Astrocyte (in vitro differentiated cells and primary cell): ENCODE data around the gene GFRA1. TPM values are rescaled to one million over a fixed set of nuclear protein-coding genes. Genes with fewer than 3 reads are reported as not detected.

Experiments used
- DNase-seq: peaks from one replicate; pipeline ENCODE4 v3.0.0-alpha.2; 2010; ENCODE audit warnings: low read depth
- FAIRE-seq: peaks from 2 replicates; lab custom pipeline; 2011; peaks lifted over from hg19 to GRCh38; lab: Jason Lieb, UNC
- H2AFZ ChIP-seq: 2 replicates; pipeline ENCODE4 v1.6.0; 2012; ENCODE audit warnings: low read depth, low read length, inconsistent platforms
- H3K27ac ChIP-seq: 2 replicates; pipeline ENCODE4 v1.5.1; 2011; ENCODE audit warnings: low read depth, low read length, inconsistent platforms
- H3K27me3 ChIP-seq: 2 replicates; pipeline ENCODE4 v1.6.0; 2011; ENCODE audit warnings: low read length, inconsistent platforms; ENCODE audit not compliant: insufficient read depth
- H3K36me3 ChIP-seq: 2 replicates; pipeline ENCODE4 v1.5.1; 2011; ENCODE audit warnings: low read length, inconsistent platforms; ENCODE audit not compliant: insufficient read depth
- H3K4me1 ChIP-seq: 2 replicates; pipeline ENCODE4 v1.5.1; 2011; ENCODE audit warnings: low read length, inconsistent platforms; ENCODE audit not compliant: insufficient read depth
- H3K4me2 ChIP-seq: 2 replicates; pipeline ENCODE4 v1.6.0; 2012; ENCODE audit warnings: low read length, inconsistent platforms
- H3K4me3 ChIP-seq: 2 replicates; pipeline ENCODE4 v1.5.1; 2011; ENCODE audit warnings: low read depth, mild to moderate bottlenecking, low read length, inconsistent platforms; ENCODE audit not compliant: insufficient read depth
- H3K79me2 ChIP-seq: 2 replicates; pipeline ENCODE4 v1.6.0; 2012; ENCODE audit warnings: mild to moderate bottlenecking, low read length, inconsistent platforms; ENCODE audit not compliant: insufficient read depth
- H3K9ac ChIP-seq: 2 replicates; pipeline ENCODE4 v1.6.0; 2012; ENCODE audit warnings: mild to moderate bottlenecking, low read length, inconsistent platforms
- H3K9me3 ChIP-seq: 2 replicates; pipeline ENCODE4 v1.5.1; 2012; ENCODE audit warnings: low read depth, mild to moderate bottlenecking, low read length, inconsistent platforms; ENCODE audit not compliant: insufficient read depth
- H4K20me1 ChIP-seq: 2 replicates; pipeline ENCODE4 v1.6.0; 2012; ENCODE audit warnings: low read length, inconsistent platforms; ENCODE audit not compliant: insufficient read depth
- H3K27ac Mint-ChIP-seq: one replicate; pipeline ENCODE4 v1.8.0; 2021; ENCODE audit warnings: mild to moderate bottlenecking, mixed read lengths; ENCODE audit not compliant: unreplicated experiment
- H3K27me3 Mint-ChIP-seq: one replicate; pipeline ENCODE4 v1.8.0; 2021; ENCODE audit warnings: low read depth, mixed read lengths; ENCODE audit not compliant: unreplicated experiment
- H3K36me3 Mint-ChIP-seq: one replicate; pipeline ENCODE4 v1.8.0; 2021; ENCODE audit warnings: low read depth, mixed read lengths; ENCODE audit not compliant: unreplicated experiment
- H3K4me1 Mint-ChIP-seq: one replicate; pipeline ENCODE4 v1.8.0; 2021; ENCODE audit warnings: low read depth, mixed read lengths; ENCODE audit not compliant: unreplicated experiment
- H3K4me3 Mint-ChIP-seq: one replicate; pipeline ENCODE4 v1.8.0; 2021; ENCODE audit warnings: mild to moderate bottlenecking, moderate library complexity, mixed read lengths; ENCODE audit not compliant: unreplicated experiment
- H3K9me3 Mint-ChIP-seq: one replicate; pipeline ENCODE4 v1.8.0; 2021; ENCODE audit warnings: mild to moderate bottlenecking, mixed read lengths; ENCODE audit not compliant: unreplicated experiment
- EZH2 ChIP-seq: IDR thresholded peaks from 2 replicates; pipeline ENCODE4 v1.6.1; 2012; ENCODE audit warnings: mild to moderate bottlenecking, low read length, inconsistent platforms; ENCODE audit not compliant: insufficient read depth
- total RNA-seq: library from RNA; stranded (reverse); gene quantifications from 2 replicates; pipeline ENCODE4 v1.2.1, GENCODE V29; 2021
- TF ChIP-seq, protein P1 (sequence below): IDR thresholded peaks from 2 replicates; pipeline ENCODE4 v1.5.1; 2011; ENCODE audit warnings: low read depth, mild to moderate bottlenecking, inconsistent platforms, low read length, moderate library complexity; ENCODE audit not compliant: insufficient read depth

The GFRA1 gene
- total RNA-seq, 1 donor from 2014 or later, result 24.2 TPM

DNA sequence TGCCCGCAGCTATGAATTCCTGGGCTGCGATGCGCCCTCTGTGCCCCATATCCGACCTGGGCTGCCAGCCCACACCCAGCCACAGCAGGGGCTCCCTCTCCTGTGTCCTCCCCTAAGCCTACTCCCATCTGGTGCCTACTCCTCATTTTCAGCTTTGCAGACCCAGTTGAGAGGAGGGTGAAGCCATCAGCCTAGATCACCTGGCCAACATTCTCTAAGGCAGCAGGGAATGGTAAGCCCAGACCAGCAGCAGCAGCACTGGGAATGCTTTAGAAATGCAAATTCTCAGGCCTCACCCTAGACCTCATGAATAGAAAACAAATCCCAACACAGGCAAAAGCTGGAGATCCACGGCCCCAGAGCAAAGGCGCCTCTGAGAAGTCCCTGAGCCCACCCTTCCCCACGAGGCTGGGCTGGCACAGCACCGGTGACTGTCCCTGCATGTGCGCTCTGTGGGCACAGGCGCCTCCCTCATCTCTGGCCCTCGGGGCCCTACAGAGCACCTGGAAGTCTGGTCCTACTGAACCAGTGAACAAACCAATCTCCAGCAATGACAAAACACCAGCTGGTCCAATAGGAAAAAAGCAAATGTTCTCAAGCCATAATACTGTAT lies 161.4 kb downstream of the GFRA1 start:
- TF ChIP-seq, protein P1, sequence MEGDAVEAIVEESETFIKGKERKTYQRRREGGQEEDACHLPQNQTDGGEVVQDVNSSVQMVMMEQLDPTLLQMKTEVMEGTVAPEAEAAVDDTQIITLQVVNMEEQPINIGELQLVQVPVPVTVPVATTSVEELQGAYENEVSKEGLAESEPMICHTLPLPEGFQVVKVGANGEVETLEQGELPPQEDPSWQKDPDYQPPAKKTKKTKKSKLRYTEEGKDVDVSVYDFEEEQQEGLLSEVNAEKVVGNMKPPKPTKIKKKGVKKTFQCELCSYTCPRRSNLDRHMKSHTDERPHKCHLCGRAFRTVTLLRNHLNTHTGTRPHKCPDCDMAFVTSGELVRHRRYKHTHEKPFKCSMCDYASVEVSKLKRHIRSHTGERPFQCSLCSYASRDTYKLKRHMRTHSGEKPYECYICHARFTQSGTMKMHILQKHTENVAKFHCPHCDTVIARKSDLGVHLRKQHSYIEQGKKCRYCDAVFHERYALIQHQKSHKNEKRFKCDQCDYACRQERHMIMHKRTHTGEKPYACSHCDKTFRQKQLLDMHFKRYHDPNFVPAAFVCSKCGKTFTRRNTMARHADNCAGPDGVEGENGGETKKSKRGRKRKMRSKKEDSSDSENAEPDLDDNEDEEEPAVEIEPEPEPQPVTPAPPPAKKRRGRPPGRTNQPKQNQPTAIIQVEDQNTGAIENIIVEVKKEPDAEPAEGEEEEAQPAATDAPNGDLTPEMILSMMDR, result no peak
- no peak for TF ChIP-seq EZH2
- Mint-ChIP-seq H3K9me3 (no peaks in the 10 kb centered on the region), H3K36me3 (no peaks in the 10 kb centered on the region), H3K4me3 (no peak overlapping the region), H3K27ac (no peak overlapping the region), H3K27me3 (peaks cover 19% of the 10 kb centered on the region), H3K4me1 (peaks cover 8% of the 10 kb centered on the region)
- Histone ChIP-seq H3K27me3 (no peaks in the 10 kb centered on the region), H3K27ac (no peak overlapping the region), H3K79me2 (no peaks in the 10 kb centered on the region), H3K4me2 (no peak overlapping the region), H3K9me3 (no peaks in the 10 kb centered on the region), H3K36me3 (no peaks in the 10 kb centered on the region), H3K4me3 (no peak overlapping the region), H3K4me1 (peaks cover 25% of the 10 kb centered on the region), H2AFZ (no peak overlapping the region), H4K20me1 (no peaks in the 10 kb centered on the region), H3K9ac (no peak overlapping the region)
- FAIRE-seq (no peak), DNase-seq (no peak)

DNA sequence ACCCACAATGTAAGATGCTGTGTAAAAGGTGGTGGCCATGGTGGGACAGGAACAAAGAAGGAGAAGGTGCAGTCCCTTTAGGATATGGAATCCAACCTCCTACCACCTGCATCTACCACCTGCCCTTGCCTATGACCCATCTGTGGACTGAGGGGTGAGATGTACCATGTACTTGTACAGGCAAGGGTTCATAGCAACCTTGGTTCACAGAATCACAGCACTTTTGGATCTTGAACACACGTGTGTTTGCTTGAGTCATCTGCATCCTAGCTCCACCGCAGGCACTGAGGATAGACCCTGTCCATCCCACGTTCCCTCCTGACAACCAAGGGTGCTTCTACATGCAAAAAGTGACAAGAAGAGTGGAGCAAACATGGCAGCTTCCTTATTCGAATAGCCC lies 162.3 kb downstream of the GFRA1 start:
- H3K9me3 Mint-ChIP-seq, result no peaks in the 10 kb centered on the region
- H3K27me3 Mint-ChIP-seq, result peaks cover 23% of the 10 kb centered on the region
- DNase-seq (no peak), FAIRE-seq (no peak)
- Histone ChIP-seq H3K9ac (no peak overlapping the region), H2AFZ (no peak overlapping the region), H3K79me2 (no peaks in the 10 kb centered on the region), H3K4me1 (peaks cover 25% of the 10 kb centered on the region), H3K9me3 (no peaks in the 10 kb centered on the region), H4K20me1 (no peaks in the 10 kb centered on the region), H3K4me3 (no peak overlapping the region), H3K36me3 (no peaks in the 10 kb centered on the region), H3K4me2 (no peak overlapping the region), H3K27ac (no peak overlapping the region), H3K27me3 (no peaks in the 10 kb centered on the region)
- TF ChIP-seq, protein P1, result no peak
- TF ChIP-seq EZH2, result no peak
- no peak overlapping the region for H3K4me3 Mint-ChIP-seq
- H3K27ac Mint-ChIP-seq, result no peak overlapping the region
- peaks cover 8% of the 10 kb centered on the region for H3K4me1 Mint-ChIP-seq
- H3K36me3 Mint-ChIP-seq, result no peaks in the 10 kb centered on the region

DNA sequence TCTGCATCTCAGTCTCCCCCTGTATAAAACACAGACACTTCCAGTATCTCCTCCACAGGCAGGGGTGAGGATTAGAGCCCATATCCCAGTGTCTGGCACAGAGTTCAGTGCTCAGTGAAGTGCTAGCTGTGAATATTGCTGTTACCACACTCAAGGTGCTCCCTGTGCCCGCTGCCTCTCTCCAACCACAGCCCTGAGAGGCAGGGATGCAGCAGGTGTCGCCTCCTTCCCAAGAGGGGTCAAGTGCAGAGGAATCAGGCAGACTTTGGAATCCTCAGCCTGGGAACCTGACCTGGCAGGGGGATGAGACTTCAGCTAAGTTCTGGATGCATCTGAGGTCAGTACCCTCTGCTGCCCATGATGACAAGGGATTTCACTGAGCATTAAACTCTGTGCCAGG lies 163.1 kb downstream of the GFRA1 start:
- Mint-ChIP-seq H3K4me1 (peaks cover 8% of the 10 kb centered on the region), H3K27me3 (peaks cover 28% of the 10 kb centered on the region), H3K9me3 (no peaks in the 10 kb centered on the region), H3K4me3 (no peak overlapping the region), H3K36me3 (no peaks in the 10 kb centered on the region), H3K27ac (no peak overlapping the region)
- Histone ChIP-seq H3K9ac (no peak overlapping the region), H2AFZ (no peak overlapping the region), H3K4me3 (no peak overlapping the region), H3K4me2 (no peak overlapping the region), H3K9me3 (no peaks in the 10 kb centered on the region), H3K27ac (no peak overlapping the region), H3K27me3 (no peaks in the 10 kb centered on the region), H3K79me2 (no peaks in the 10 kb centered on the region), H4K20me1 (no peaks in the 10 kb centered on the region), H3K4me1 (peaks cover 25% of the 10 kb centered on the region), H3K36me3 (no peaks in the 10 kb centered on the region)
- no peak for TF ChIP-seq EZH2
- TF ChIP-seq, protein P1, result no peak
- no peak for DNase-seq
- FAIRE-seq, result no peak
